CD14-positive monocyte (primary cell): Measurements from ENCODE around the gene KRT72. TPM values are rescaled to one million over a fixed set of nuclear protein-coding genes. Genes with fewer than 3 reads are reported as not detected.

ENCODE experiments used
- DNase-seq, 3 donors: peaks; one replicate each; pipeline ENCODE4 v3.0.0-alpha.2; 2011 to 2022
- H2AFZ ChIP-seq: 2 replicates; pipeline ENCODE4 v1.6.0; 2012; ENCODE audit warnings: mild to moderate bottlenecking, low read depth, low read length, inconsistent platforms; ENCODE audit not compliant: insufficient read depth, poor library complexity, severe bottlenecking
- H3K27ac ChIP-seq, 2 donors: 1 replicate in 1 of 2; 2 replicates in 1 of 2; pipeline ENCODE4 v1.5.1; 2012 to 2013; ENCODE audit warnings: low read length in 2 of 2, control low read depth in 1 of 2, inconsistent platforms in 1 of 2, low read depth in 1 of 2, mild to moderate bottlenecking in 1 of 2
- H3K27me3 ChIP-seq, 2 donors: one replicate each; pipeline versions ENCODE4 v1.6.0 to v1.6.1; 2011 to 2013; ENCODE audit warnings: low read length in 2 of 2; ENCODE audit not compliant: control insufficient read depth in 2 of 2, insufficient read depth in 2 of 2
- H3K36me3 ChIP-seq, 2 donors: replicated peaks in 1 of 2; 1 replicate in 1 of 2; 2 replicates in 1 of 2; pipeline versions ENCODE4 v1.5.1 to v1.6.1; 2012 to 2013; ENCODE audit warnings: low read length in 2 of 2, control low read depth in 1 of 2, inconsistent platforms in 1 of 2, mild to moderate bottlenecking in 1 of 2; ENCODE audit not compliant: insufficient read depth in 2 of 2, control insufficient read depth in 1 of 2
- H3K4me1 ChIP-seq, 2 donors: 1 replicate in 1 of 2; 2 replicates in 1 of 2; pipeline versions ENCODE4 v1.5.1 to v1.6.1; 2012 to 2013; ENCODE audit warnings: low read length in 2 of 2, control low read depth in 1 of 2, inconsistent platforms in 1 of 2, mild to moderate bottlenecking in 1 of 2, moderate library complexity in 1 of 2; ENCODE audit not compliant: insufficient read depth in 2 of 2, control insufficient read depth in 1 of 2
- H3K4me2 ChIP-seq: replicated peaks from 2 replicates; pipeline ENCODE3; 2012; ENCODE audit warnings: low read length, moderate library complexity, mild to moderate bottlenecking; ENCODE audit not compliant: poor library complexity, severe bottlenecking; ENCODE audit errors: extremely low read depth
- H3K4me3 ChIP-seq, 3 experiments: fragments of 200-600 bp in 1 of 3; sonication (generic) in 1 of 3; replicated peaks in 1 of 3; 1 replicate in 2 of 3; 2 replicates in 1 of 3; pipeline ENCODE4 v1.5.1; 2011 to 2013; ENCODE audit warnings: low read length in 3 of 3, mild to moderate bottlenecking in 3 of 3, control low read depth in 2 of 3, low read depth in 2 of 3, inconsistent platforms in 1 of 3, moderate library complexity in 1 of 3
- H3K79me2 ChIP-seq: 2 replicates; pipeline ENCODE4 v1.6.0; 2012; ENCODE audit warnings: mild to moderate bottlenecking, control low read depth, inconsistent platforms, low read length, moderate library complexity; ENCODE audit not compliant: insufficient read depth
- H3K9ac ChIP-seq: 2 replicates; pipeline ENCODE4 v1.6.0; 2017; ENCODE audit warnings: low read length, mild to moderate bottlenecking; ENCODE audit not compliant: insufficient read depth, poor library complexity, severe bottlenecking
- H3K9me3 ChIP-seq, 2 donors: replicated peaks in 1 of 2; 1 replicate in 1 of 2; 2 replicates in 1 of 2; pipeline versions ENCODE4 v1.5.1 to v1.6.1; 2012 to 2013; ENCODE audit warnings: low read length in 2 of 2, control low read depth in 1 of 2; ENCODE audit not compliant: control insufficient read depth in 1 of 2, insufficient read depth in 1 of 2
- H4K20me1 ChIP-seq: 2 replicates; pipeline ENCODE4 v1.6.0; 2012; ENCODE audit warnings: mild to moderate bottlenecking, low read length, control low read depth, moderate library complexity; ENCODE audit not compliant: insufficient read depth
- H3K27ac Mint-ChIP-seq, 7 donors: one replicate each; pipeline ENCODE4 v1.8.0; 2020; ENCODE audit warnings: mild to moderate bottlenecking in 7 of 7, mixed read lengths in 7 of 7, moderate library complexity in 6 of 7, inconsistent platforms in 2 of 7
- H3K27me3 Mint-ChIP-seq, 3 donors: one replicate each; pipeline ENCODE4 v1.8.0; 2021 to 2022; ENCODE audit warnings: low read depth in 3 of 3, mild to moderate bottlenecking in 3 of 3, mixed read lengths in 3 of 3, moderate library complexity in 3 of 3, inconsistent platforms in 1 of 3
- H3K36me3 Mint-ChIP-seq, 2 donors: one replicate each; pipeline ENCODE4 v1.8.0; 2020; ENCODE audit warnings: mixed read lengths in 2 of 2, inconsistent platforms in 1 of 2, mild to moderate bottlenecking in 1 of 2
- H3K4me1 Mint-ChIP-seq: one replicate; pipeline ENCODE4 v1.8.0; 2020; ENCODE audit warnings: mild to moderate bottlenecking, mixed read lengths
- H3K4me3 Mint-ChIP-seq, 2 donors: one replicate each; pipeline ENCODE4 v1.8.0; 2020; ENCODE audit warnings: mild to moderate bottlenecking in 2 of 2, mixed read lengths in 2 of 2, moderate library complexity in 1 of 2
- H3K9me3 Mint-ChIP-seq, 7 donors: one replicate each; pipeline ENCODE4 v1.8.0; 2020 to 2022; ENCODE audit warnings: mixed read lengths in 7 of 7, mild to moderate bottlenecking in 6 of 7, moderate library complexity in 6 of 7, inconsistent platforms in 2 of 7
- WGBS: methylation state at CpG from one replicate; pipeline ENCODE4 v1.1.5; 2013; ENCODE audit warnings: missing lambda C conversion rate; ENCODE audit not compliant: insufficient coverage; 5-methylcytosine and 5-hydroxymethylcytosine counted together
- intact Hi-C, 2 donors: fragments of 100-400 bp; cut with micrococcal nuclease; formaldehyde crosslinking; loops; one replicate each; pipeline versions ENCODE4 v1.15.0 to v1.15.1; 2023
- polyA plus RNA-seq, 3 donors: library from polyadenylated mRNA; depleted of rRNA in 1 of 3; unstranded in 2 of 3; stranded (reverse) in 1 of 3; fragments of 300-500 nt in 2 of 3; fragments of >200 nt in 1 of 3; fragmentation: Illumina TruSeq in 2 of 3; gene quantifications; 1 replicate in 2 of 3; 2 replicates in 1 of 3; pipeline ENCODE4 v1.2.3, GENCODE V29; 2012 to 2021
- TF ChIP-seq, protein P1 (sequence below): fragments of 200-600 bp; IDR thresholded peaks from one replicate; pipeline ENCODE4 v1.8.0; 2022; ENCODE audit warnings: antibody characterized with exemption, mild to moderate bottlenecking

KRT72 gene
- polyA plus RNA-seq, 3 donors, result not detected

DNA sequence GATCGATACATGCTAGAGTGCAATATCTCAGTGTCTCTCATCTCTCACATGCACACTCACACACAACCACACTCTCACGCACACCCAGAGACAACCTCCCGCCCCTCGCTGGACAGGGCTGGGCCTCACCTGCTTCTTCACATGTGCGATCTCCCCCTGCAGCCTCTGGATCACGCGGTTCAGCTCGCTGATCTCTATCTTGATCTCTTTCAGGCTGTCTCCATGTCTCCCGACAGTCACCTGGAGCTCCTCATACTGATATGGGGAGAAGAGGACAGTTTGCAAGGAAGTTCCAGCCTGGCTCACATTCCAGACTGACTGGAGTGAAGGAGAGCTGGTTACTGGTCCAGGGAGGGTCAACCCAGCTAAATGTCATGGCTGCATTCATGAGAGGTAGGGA is 46.3 kb upstream of the KRT72 start:
- Mint-ChIP-seq H3K36me3 (no peaks in the 10 kb centered on the region), H3K4me3 (no peak overlapping the region), H3K9me3 (peaks cover 0 to 8% (median 3%) of the 10 kb centered on the region in 7 donors), H3K27ac (no peak overlapping the region), H3K4me1 (peaks cover 10% of the 10 kb centered on the region), H3K27me3 (peaks cover 0 to 3% (median 2%) of the 10 kb centered on the region in 3 donors)
- intact Hi-C loops, result no loop called here
- no peaks in the 10 kb centered on the region for H3K79me2 ChIP-seq
- TF ChIP-seq, protein P1, sequence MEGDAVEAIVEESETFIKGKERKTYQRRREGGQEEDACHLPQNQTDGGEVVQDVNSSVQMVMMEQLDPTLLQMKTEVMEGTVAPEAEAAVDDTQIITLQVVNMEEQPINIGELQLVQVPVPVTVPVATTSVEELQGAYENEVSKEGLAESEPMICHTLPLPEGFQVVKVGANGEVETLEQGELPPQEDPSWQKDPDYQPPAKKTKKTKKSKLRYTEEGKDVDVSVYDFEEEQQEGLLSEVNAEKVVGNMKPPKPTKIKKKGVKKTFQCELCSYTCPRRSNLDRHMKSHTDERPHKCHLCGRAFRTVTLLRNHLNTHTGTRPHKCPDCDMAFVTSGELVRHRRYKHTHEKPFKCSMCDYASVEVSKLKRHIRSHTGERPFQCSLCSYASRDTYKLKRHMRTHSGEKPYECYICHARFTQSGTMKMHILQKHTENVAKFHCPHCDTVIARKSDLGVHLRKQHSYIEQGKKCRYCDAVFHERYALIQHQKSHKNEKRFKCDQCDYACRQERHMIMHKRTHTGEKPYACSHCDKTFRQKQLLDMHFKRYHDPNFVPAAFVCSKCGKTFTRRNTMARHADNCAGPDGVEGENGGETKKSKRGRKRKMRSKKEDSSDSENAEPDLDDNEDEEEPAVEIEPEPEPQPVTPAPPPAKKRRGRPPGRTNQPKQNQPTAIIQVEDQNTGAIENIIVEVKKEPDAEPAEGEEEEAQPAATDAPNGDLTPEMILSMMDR, result no peak
- H3K27me3 ChIP-seq, result no peaks in the 10 kb centered on the region
- H3K36me3 ChIP-seq, result no peaks in the 10 kb centered on the region
- no peak overlapping the region for H2AFZ ChIP-seq
- H3K4me1 ChIP-seq, result no peaks in the 10 kb centered on the region
- H3K4me3 ChIP-seq, result no peak overlapping the region
- H3K9ac ChIP-seq, result no peak overlapping the region
- no peaks in the 10 kb centered on the region for H4K20me1 ChIP-seq
- 100% methylated on average over 8 of the region's 9 CpGs for WGBS
- no peak for DNase-seq
- H3K27ac ChIP-seq, result no peak overlapping the region
- no peaks in the 10 kb centered on the region for H3K9me3 ChIP-seq
- H3K4me2 ChIP-seq, result no peak overlapping the region

DNA sequence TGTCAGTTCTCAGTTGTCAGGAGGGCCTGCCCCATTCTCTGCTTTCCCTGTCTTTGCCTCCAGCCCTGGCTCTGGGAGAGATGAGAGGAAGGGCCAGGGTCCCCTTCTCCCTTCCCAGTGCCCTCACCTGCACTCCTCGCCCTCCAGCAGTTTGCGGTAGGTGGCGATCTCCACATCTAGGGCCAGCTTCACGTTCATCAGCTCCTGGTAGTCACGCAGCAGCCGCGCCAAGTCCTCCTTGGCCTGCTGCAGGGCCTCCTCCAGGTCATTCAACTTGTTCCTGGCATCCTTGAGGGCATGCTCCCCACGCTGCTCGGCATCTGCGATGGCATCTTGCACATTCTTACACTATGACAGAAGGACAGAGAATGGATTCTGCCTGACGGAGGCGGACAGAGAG is 45.4 kb upstream of the KRT72 start:
- Mint-ChIP-seq H3K27ac (peak overlapping the region in 1 of 7 donors; percentile 44), H3K27me3 (peaks cover 0 to 5% (median 3%) of the 10 kb centered on the region in 3 donors), H3K9me3 (peaks cover 0 to 2% (median 2%) of the 10 kb centered on the region in 7 donors), H3K4me3 (no peak overlapping the region), H3K4me1 (peaks cover 10% of the 10 kb centered on the region), H3K36me3 (no peaks in the 10 kb centered on the region)
- Histone ChIP-seq H3K9ac (no peak overlapping the region), H3K9me3 (no peaks in the 10 kb centered on the region), H4K20me1 (no peaks in the 10 kb centered on the region), H3K4me1 (no peaks in the 10 kb centered on the region), H3K79me2 (no peaks in the 10 kb centered on the region), H3K27ac (no peak overlapping the region), H3K27me3 (no peaks in the 10 kb centered on the region), H3K4me3 (no peak overlapping the region), H3K36me3 (no peaks in the 10 kb centered on the region), H2AFZ (no peak overlapping the region), H3K4me2 (no peak overlapping the region)
- WGBS, result 97% methylated on average over 12 of the region's 12 CpGs
- intact Hi-C loops, result no loop called here
- DNase-seq, result no peak
- TF ChIP-seq, protein P1, result no peak
